Measurements from ENCODE around the gene SOX8.

DNA sequence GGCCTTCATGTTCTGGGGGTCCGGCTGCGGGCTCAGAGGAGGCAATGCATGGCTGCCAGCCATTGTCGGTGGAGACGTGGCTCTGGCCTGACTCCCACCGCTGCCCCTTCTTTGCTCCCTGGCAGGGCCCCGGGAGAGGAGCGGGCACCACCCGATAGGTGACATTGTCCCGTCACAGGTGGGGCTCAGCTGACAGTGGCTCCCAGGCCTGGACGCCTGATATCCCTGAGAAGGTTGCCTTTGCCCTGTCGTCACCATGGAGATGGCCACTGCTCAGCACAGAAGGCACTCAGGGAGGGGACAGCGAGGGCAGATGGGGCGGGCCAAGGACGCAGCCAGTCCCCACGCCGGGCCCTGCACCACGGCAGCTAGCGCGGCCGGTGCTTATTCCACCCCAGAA, 42.6 kb downstream of the SOX8 start:
- no peak for TF ChIP-seq CTCF (conservative IDR thresholded peaks at IDR 0.05; ENCODE audit: low read depth, low read length)
- TF ChIP-seq EZH2 (IDR thresholded peaks at IDR 0.05; ENCODE audit: low read length, unreplicated experiment): no peak
- TF ChIP-seq EZH2phosphoT487 (IDR thresholded peaks at IDR 0.05; ENCODE audit: borderline replicate concordance, low read length): no peak

Data from PC-3 (cell line).